HG03342 (cell line): ENCODE measurements around the gene ABCG1.

Experiments used
- ATAC-seq: cut with Tn5 transposase; IDR thresholded peaks from one replicate; pipeline ENCODE4 v1.9.1; 2021; ENCODE audit warnings: mild to moderate bottlenecking, moderate library complexity; ENCODE audit not compliant: unreplicated experiment

The ABCG1 gene

DNA sequence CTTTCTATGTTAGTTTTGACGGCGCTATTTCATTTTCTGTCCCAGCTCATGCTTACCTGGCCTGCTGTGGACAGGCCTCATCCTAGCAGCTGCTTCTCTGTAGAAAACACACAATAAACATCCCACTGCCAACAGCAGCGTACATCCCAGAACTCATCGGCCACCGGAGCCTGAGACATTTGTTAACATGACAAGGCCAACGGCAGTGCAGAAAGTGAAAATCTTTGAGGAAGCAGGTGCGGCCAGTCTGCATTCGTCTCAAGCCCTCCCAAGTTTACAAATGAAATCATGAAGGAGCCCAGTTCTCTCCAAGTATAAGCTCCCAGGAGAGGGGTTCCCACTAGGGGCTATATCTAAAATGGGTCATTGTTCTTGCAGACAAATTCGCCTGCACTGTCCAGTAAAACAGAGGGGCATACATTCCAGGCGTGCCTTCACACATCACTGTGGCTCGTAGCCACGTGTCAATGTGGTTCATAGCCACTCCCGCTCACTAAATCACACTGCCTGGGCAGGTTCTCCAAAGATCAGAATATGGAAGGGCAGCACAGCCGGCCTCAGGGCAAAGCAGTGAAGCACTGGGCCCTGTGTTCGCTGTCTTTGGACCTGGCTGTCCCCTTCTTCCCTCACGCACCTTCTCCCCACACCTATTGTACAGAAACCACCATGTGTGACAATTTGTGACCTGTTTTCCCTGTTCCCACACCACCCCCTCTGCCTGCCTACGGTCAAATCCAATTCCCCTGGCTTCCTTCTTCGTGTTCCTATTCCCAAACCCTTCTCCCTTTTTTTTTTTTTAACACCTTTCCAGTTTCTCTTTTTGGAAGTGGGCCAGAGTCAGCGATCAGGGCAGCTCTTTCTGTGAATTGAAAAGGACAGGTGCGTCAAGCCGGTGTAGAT, 27.0 kb upstream of the ABCG1 start:
- no peak for ATAC-seq

DNA sequence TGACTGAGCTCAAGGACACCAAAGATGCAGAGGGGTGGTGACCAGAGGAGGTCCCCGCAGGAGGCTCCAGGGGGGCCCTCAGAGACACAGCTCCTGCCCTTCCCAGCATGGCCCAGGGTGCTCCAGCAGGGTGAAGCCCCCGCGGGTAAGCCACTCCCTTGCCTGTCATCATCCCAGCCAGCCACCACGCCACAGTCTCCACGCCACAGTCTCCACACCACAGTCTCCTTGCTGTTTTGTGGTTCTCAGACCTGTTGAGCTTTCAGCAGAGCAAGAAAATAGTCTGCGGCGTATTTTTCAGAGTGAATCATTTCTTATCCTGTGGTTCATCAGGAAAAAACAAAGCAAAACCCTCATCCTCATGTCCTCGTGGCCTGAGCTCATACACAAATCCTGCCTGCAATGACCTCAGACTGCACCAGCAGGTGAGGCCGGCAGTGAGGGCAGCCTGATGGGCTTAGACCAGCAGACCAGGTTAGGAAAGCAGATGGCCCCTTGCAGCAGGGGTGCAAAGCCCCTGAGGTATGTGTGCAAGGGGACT, 25.7 kb upstream of the ABCG1 start:
- ATAC-seq = no peak

DNA sequence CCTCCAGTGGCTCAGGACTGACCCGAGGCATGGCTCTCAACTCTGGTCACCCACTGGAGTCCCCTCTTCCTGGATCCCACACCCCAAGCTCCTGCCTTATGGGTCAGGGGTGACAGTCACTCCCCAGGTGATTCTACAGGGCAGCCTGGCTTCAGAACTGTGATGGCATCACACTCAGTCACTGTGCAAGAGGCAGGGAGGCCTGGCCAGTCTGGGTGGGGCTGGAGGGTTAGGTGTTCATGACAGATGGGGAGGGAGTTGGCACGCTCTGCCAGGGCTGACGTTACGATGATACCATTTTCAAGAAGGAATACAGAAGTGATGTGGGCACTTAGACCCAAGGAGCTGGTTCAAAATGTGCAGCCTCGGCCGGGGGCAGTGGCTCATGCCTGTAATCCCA, 25.2 kb upstream of the ABCG1 start:
- no peak for ATAC-seq

DNA sequence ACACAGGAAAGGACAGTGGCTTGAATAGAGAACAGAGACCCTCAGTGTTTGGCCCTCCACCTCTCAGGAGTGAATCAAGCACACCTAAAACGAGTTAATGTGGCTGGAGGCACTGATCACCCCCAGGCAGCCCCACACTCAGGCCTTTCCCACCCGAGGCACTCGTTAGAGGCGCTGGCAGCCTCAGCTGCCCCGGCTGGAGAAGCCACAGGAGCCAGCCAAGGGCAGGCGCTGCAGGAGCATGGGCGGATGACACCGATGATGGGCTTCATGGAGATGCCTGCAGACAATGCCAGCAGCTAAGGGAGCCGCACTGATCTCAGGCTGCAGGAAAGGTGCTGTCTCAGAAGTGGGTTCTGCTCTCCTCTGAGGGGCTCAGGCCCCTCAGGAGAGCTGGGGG, 24.1 kb upstream of the ABCG1 start:
- ATAC-seq = no peak

DNA sequence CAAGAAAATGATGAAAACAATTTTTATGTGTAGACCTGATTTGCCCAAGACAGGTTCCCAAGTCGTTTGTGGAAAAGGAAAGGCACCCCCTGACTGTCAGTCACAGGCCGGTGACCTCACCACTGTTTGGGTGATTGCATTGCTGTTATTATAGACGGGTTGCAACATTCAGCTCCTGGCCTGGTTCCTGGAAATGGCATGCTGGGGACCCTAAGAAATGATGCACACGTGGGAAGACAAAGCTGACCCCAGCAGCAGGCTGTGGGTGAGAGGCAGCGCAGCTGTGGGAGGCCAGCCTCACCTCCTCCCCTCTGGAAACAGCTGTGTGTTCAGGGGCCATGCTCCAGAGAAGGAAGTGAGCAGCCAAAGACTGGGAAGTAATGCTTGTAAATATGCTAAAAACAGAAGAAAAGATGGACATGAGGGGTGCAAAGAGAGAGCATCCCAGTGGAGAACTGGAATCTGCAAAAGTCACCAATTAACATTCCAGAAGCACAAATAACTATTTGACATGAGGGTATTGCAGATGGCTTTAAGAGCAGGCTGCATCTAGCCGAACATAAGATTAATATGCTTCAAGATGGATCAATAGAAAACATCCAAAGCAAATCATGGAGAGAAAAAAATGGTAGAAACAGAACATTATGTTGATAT, 23.4 kb upstream of the ABCG1 start:
- no peak for ATAC-seq

DNA sequence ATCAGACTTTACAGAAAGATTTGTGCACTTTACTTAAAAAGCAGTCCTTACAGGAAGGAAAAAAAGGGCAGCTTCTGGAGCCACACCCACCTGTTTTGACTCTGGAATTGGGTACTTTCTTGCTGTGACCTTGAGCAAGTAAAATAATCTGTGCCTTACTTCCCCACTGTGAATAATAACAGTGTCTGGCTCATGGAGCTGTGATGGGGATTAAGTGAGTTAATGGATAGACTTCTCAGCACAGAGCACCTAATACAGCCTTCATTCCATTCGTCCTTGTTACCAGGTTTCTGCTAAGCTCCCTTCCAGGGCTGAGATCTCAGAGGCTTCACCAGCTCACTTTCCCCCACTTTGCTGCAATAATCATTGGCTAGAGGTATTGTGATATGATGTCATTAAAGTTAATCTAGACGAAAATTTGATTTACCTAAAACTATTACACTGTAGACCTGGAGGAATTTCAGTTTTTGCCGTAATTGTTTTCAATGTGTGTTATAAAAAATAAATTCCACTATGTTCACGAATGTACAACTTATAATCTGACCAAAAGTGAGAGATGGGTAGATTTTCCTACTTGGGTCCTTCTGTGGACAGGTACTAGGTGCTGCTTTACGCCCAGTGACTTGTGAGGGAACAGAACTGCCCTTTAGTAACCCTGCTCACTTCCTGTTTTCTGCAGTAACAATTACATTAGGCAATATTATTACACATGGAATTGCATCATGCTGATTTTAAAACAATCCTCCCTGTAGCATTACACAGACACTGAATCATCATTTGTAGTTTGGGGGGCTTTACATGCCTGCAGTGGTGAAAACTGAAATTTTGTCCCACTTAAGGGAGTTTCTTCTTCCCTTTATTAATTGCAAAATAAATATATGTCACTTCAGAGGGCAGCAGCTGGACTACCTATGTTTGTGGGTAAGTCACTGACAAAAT, 19.7 kb upstream of the ABCG1 start:
- ATAC-seq = no peak

DNA sequence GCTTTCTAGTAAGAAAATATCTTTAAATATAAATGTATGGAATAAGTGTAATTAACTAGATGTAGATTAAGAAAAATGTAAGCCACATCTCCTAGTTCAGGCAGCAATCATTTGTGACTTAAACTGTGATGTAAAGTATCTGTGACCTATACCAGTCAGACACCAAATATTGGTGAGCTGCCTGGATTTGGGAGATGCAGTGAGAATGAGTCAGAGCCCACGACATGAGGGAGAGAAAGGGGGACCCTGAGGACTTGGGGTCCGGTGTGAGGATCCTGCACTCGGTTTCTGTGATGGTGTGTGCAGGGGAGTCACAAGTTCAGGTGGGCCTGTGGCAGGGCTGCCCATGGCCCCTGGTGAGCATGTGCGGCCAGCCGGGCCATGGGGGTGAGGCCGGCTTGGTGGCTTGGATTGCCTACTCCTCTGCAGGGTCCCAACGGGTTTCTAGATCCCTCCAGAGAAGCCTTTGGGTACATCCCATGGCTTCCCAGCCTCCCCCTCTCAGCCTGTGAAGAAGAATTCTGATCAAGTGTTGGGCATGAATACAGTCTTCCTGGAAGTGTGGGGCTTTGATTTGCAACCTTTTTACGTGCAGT, 19.0 kb upstream of the ABCG1 start:
- no peak for ATAC-seq

DNA sequence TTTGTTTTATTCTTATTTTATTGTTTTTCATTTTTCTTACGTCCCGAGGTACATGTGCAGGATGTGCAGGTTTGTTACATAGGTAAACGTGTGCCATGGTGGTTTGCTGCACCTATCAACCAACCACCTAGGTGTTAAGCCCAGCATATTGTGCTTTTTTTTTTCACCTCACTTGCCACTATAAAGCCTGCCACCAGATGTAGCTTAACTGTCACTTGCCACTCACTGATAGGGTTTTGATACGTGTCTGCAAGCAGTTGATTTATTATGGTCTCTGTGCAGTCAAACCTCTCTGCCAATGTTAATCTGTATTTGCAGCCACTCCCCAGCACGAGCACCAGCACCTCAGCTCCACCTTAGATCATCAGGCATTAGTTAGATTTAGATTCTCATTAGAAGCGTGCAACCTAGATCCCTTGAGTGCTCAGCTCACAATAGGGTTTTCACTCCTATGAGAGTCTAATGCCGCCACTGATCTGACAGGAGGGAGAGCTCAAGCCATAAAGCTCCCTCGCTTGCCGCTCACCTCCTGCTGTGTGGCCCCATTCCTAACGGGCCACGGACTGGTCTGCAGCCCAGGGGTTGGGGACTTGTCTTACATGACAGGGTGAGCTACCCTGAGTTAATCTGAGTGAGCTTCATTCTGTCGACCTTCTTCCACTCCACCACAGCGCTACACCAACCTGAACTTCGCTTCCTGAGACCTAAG, 17.9 kb upstream of the ABCG1 start:
- ATAC-seq = no peak

DNA sequence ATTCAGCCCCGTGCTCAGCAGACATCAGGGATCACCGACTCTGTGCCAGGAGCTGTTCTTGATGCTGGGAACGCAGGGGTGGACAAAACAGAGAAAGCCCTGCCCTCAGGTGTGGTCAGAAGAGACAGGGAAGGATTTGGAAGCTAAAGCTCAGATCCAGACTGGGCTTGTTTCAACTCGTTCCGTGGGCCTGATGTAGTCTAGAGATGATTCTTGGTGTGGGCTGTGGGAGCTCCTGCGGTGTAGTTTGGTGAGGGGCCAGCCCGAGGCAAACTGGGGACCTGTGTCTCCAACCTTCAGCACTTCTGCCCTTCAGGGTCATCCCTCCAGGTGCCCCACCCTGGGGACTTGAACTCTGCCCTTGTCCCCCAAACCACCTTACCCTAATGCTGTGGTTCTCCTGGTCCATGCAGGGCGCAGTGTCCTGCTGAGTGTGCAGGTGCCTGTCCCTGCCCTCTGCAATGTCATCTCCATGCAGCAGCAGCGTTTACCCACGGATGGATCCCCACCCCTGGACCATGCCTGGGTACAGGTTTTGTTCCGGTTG, 17.3 kb upstream of the ABCG1 start:
- no peak for ATAC-seq

DNA sequence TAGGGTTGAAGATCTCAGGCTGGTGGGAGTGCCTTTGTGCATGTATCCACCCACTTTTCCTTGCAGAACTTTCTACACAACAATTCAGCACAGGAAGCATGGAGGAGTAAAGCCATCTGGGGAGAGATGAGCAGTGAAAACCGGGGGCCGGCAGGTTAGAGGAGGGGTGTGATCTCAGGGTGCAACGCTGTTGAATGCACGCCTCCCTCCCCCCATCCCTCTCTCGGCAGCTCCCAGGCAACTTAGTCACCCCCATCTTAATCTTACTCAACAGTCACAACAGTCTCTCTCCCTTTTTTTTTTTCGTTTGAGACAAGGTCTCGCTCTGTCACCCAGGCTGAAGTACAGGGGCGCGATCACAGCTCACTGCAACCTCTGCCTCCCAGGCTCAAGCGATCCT, 16.6 kb upstream of the ABCG1 start:
- no peak for ATAC-seq

DNA sequence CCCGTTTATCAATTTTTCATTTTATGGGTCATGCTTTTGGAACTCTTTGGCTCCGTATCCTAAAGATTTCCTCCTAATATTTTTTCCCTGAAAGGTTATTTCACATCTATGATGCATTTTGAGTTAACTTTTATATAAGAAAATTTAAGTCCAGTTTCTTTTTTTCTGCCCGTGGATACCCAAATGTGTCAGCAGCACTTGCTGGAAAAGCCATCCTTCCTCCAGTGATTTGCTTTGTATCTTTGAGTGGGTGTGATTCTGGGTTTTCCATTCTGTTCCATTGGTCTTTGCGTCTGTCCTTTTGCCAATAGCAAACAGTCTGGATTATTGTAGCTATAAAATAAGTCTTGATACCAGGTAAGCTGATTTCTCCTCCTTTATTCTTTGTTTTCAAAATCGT, 15.6 kb upstream of the ABCG1 start:
- ATAC-seq = no peak

DNA sequence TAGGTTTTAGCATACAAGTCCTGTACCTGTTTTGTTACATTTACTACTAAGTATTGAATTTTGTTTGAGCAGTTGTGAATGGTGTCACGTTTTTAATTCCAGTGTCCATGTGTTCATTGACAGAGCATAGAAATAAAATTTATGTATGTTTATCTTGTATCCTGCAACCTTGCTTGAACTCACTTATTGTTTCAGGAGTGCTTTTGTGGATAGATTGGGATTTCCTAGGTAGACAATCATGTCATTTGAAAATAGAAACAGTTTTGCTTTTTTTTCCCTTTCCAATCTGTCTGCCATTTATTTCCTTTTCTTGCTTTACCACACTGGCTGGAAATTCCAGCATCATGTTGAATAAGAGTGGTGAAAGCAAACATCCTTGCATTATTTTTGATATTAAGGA, 15.0 kb upstream of the ABCG1 start:
- ATAC-seq = no peak

DNA sequence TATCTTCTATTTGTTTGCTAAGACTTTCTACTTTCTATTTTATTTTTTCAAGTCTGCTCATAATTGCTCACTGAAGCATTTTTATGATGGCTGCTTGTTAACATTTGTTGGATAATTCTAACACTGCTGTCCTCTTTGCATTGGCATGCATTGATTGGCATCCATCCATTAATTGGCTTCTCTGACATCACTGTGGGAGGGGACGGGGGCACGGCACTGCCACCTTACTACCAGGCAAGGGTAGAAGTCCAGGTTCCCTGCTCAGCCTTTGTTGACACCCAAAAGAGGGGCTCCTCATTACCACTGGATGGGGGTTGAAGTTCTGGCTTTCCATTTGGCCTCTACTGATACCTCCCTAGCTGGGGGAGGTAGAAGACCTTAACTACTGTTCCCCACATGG, 11.5 kb upstream of the ABCG1 start:
- ATAC-seq = no peak

DNA sequence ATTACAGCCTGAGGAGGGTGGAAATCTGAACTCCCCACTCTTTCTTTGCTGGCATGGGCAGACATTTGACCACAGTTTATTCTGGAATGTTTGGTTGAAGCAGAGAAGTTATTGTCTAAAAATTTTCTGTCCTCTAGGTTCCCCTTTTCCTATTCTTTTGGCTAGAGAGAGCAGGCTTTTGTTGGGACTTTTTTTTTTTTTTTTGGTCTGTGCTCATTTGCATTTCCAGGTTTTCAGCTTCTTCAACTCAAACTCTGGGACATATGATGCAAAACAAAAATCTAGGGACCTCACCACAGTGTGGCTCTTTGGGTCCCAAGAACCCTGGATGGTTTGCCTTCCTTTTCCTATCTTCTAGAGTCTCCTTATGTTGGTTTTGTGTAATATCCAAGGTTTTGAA, 10.9 kb upstream of the ABCG1 start:
- no peak for ATAC-seq

DNA sequence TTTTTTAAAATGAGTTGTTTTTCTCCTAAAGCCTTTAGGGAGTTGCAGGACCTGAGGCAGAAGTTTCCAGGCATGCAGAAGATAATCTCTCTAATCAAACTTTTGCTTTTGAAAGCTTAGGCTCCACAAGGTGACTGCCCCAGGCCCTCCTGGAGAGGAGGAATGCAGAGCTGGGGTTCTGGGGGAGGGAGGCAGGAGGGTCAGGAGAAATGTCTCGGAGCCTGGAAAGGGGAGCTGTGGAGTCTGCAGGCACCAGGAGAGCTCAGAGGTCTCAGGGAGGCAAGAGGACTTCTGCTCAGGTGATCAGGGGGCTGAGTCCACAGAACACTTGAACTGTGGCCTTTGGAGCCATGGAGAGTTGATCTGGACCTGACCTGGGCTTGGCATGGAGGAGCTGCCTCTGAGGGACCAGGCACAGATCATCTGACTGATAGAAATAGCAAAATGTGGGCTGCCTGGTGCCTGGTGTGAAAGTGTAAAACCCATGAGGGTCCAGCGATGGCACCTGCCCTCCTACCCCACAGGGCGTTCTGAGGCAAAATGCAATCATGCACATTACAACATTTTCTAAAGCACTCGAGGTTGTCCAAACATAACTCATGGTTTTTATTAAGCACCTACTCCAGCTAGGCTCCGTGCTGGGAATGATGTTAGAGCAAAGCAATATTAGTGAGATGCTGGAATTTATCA, 10.0 kb upstream of the ABCG1 start:
- no peak for ATAC-seq

DNA sequence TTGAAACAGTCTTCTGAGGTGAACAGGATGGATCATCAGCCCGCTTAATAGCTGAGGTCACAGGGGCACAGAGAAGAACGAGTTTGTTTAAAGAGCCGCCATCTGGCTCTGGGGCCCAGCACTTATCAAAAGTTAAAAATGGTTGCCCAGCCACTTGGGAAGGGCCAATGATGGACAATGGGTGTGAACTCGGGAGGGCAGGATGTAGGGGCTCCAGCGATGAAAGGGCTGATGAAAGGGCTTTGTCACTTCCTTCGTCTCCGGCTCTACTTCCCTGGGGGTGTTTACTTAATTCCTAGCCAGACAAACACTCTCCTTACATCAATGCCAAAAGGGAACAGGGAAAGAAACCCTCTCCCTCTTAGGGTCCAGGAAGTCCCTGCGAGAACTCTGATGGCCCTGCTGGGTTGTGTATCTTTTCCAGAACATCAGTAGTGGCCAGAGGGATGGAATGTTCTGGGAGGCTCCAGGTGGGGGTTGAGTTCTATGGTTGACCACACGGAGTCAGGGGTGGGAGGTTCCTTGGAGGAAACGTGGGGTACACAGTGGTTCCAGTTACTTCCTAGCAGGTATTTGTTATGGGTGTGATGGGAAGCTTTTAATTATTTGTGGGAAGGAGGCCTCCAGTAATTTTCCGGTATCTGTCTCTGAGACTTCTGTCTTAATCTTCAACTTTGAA, 9.0 kb upstream of the ABCG1 start:
- no peak for ATAC-seq

DNA sequence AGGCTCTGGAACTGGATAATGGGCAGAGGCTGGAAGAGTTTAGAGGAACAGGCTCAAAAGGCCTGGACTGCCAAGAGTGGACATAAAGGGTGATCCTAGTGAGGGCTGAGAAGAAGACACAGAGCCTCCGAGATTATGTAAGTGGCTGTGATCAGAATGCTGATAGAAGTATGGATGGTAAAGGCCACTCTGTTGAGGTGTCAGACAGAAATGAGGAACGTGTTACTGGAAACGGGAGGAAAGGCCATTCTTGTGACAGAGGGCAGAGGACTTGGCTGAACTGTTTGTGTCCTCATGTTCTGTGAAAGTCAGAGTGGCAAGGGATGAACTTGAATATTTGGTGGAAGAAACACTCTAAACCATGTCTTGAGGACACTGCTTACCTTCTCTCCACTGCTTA, 6.7 kb upstream of the ABCG1 start:
- no peak for ATAC-seq

DNA sequence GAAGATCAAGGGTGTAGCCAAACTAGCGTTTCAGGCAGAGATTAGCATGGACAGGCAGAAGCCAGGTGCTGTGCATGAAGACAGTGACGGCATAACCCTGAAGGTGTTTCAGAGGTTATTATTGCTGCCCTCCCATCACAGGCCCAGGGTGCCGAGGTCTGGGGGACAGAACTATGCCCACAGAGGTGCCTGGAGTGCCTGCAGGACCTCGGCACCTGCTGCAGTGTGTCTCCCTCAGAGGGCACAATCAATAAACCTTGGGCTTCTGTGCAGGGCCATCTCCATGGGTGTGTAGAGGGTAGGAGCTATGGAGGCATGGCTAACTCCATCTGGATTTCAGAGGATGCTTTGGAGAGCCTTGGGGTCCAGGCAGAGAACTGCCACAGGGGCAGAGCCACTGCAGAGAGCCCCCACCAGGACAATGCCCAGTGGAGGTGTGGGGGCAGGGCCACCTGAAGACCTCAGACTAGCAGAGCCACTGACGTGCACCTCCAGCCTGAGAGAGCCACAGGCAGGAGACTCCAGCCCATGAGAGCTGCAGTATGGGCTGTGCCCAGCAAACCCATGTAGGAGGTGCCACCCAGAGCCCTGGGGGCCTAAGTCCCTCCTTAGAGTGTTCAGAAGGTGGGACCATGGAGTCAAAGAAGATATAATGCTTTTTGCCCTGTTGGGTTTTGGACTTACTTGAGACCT, 5.7 kb upstream of the ABCG1 start:
- no peak for ATAC-seq
